ENCODE measurements around the gene ACOT7.

ACOT7 gene

DNA sequence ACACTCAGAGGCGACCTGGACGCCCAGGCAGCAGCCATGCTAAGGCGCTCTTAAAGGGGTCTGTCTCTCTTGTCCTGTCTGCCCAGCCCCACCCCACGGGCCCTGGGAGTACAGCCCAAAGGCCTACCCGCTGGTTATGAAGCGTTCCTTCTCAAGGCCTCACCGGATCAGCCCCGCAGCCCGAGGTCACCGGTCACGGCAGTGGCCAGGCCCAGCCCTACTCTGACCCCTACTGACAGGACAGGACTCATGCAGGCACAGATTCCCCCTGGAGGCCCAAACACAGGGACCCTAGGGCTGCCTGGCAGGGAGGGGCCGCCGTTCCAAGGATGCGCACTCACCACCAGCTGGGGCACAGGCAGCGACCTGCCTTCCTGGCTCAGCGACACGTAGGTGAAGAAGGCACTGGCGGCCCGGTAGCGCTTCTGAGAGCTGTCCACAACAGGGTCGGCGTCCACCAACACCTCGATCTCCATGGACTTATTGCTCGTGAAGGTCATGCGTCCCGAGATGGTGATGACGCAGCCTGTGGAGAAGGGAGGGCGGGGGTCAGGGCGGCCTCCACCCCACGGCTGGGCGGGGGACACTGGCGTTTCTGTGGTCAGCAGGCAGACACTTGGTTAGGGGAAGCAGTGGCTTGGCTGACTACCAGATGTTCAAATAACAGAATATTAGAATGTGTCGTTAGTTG is 112.7 kb downstream of the ACOT7 start:
- no peak for DNase-seq
- no peak overlapping the region for H3K4me3 Mint-ChIP-seq
- H3K27ac Mint-ChIP-seq, result no peak overlapping the region
- no peaks in the 10 kb centered on the region for H3K4me1 Mint-ChIP-seq (ENCODE audit: low read depth)
- no peaks in the 10 kb centered on the region for H3K9me3 Mint-ChIP-seq
- no peaks in the 10 kb centered on the region for H3K27me3 Mint-ChIP-seq
- H3K36me3 Mint-ChIP-seq (ENCODE audit: low read depth), result peaks cover 18% of the 10 kb centered on the region

DNA sequence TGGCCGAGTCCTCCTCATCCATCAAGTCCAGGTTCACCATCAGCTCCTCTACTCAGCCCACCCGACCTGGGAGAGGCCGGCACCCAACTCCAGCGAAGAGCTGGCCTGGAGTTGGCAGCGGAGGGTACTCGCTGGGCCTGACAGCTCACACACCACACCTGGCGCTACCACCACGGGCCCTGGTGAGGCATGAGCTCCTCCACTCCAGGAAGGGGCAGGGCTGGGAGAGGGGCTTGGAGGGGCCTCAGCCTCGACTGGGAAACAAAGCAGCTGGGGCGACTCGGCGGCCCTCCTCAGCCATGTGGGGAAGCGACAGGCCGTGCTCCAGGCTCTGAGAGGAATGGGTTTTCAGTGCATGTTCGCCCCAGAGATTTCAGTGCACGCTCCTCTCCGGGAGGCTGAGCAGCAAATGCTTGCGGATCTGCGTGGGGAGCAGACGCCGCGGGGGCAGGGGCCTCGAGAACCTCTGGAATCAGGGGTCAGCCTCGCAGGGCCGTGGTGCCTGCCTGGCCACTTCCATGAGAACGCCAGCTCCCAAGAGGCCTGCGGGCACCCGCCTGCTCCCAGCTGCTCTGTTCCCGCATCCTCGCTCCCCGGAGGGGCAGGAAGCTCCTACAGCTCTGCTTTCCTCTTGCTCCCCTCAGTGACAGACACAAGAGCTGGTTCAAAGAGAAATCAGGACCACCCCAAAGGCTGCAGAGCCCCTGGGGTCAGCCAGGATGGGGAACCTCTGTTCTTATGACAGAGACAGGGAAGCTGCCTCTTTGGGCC is 113.8 kb downstream of the ACOT7 start:
- Mint-ChIP-seq H3K4me3 (no peak overlapping the region), H3K4me1 (ENCODE audit: low read depth) (no peaks in the 10 kb centered on the region), H3K27me3 (no peaks in the 10 kb centered on the region), H3K36me3 (ENCODE audit: low read depth) (peaks cover 18% of the 10 kb centered on the region), H3K9me3 (no peaks in the 10 kb centered on the region), H3K27ac (no peak overlapping the region)
- no peak for DNase-seq

DNA sequence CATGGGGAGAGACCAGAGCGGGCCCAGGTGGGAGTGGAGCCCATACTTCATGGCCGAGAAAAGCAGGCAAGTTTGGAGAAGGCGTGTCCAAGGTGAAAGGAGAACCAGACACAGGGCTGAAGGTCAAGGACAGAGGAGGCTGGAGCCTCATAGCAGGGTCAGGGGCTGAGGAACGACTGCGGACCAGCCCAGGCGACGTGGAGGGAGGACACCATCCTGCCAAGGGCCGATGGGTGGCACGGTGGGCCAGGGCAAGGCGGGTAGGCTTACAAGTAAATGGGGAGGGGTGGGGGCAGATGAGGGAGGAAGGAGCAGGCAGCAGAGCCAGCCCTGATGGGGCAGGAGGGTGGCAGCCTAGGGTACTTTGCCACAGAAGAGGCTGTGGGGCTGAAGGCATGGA is 114.5 kb downstream of the ACOT7 start:
- H3K4me3 Mint-ChIP-seq, result no peak overlapping the region
- H3K4me1 Mint-ChIP-seq (ENCODE audit: low read depth), result no peaks in the 10 kb centered on the region
- H3K27me3 Mint-ChIP-seq, result no peaks in the 10 kb centered on the region
- no peak overlapping the region for H3K27ac Mint-ChIP-seq
- DNase-seq, result no peak
- peaks cover 18% of the 10 kb centered on the region for H3K36me3 Mint-ChIP-seq (ENCODE audit: low read depth)
- no peaks in the 10 kb centered on the region for H3K9me3 Mint-ChIP-seq

DNA sequence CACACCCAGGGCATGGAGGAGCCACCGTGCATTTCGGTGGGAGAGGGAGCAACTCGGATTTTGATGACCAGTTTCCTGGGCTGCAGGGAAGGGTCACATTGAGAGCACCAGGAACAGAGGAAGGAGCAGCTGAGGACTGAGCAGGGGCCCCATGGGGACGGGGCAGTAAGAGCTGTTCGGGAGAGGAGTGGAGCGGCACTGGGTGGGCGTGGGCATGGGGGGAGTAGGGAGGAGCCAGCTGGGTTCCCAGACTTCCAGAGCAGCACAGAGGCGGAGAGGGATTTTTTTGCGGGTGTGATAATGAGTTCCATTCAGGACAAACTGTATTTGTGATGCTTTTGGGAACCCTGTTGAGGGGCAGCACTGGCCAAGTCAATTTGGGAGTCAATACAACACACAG is 115.3 kb downstream of the ACOT7 start:
- Mint-ChIP-seq H3K27ac (no peak overlapping the region), H3K9me3 (no peaks in the 10 kb centered on the region), H3K4me1 (ENCODE audit: low read depth) (no peaks in the 10 kb centered on the region), H3K27me3 (no peaks in the 10 kb centered on the region), H3K36me3 (ENCODE audit: low read depth) (peaks cover 21% of the 10 kb centered on the region), H3K4me3 (no peak overlapping the region)
- DNase-seq, result no peak

DNA sequence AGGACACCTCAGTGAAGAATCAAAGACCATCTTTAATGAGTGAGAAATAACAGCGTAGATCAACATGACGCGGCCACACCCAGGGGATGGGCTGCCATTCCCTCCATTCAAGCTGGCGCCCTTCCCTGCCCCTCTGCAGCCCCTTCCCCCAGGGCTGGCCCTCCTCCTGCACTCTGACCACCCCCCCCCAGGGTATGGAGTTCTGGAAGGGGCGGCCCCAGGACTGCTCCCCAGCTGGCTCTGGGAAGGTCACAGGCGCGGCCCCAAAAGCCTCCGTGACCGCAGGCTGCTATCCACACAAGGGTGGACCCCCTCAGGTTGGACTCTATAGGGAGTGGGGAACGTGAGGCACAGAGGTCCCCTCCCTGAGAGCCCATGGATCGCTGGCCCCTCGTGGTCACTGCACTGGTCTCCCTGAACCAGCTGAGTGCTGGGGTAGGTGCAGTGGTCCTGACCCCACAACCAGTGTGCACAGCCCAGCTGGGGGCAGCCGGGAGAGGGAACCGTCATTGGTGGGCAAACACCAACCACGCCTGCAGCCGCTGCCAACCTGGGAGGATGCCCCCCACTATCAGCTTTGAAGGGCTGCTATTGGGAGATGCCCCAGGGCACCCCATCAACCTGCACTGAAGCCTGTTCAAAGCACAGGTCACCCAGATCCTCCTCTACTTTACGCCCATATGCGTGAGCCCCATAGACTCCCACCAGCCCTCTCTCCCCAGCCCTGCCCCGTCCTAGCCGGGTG is 116.6 kb downstream of the ACOT7 start:
- no peak for DNase-seq
- no peak overlapping the region for H3K4me3 Mint-ChIP-seq
- no peak overlapping the region for H3K27ac Mint-ChIP-seq
- H3K36me3 Mint-ChIP-seq (ENCODE audit: low read depth), result peaks cover 21% of the 10 kb centered on the region
- H3K9me3 Mint-ChIP-seq, result no peaks in the 10 kb centered on the region
- no peaks in the 10 kb centered on the region for H3K27me3 Mint-ChIP-seq
- no peaks in the 10 kb centered on the region for H3K4me1 Mint-ChIP-seq (ENCODE audit: low read depth)

DNA sequence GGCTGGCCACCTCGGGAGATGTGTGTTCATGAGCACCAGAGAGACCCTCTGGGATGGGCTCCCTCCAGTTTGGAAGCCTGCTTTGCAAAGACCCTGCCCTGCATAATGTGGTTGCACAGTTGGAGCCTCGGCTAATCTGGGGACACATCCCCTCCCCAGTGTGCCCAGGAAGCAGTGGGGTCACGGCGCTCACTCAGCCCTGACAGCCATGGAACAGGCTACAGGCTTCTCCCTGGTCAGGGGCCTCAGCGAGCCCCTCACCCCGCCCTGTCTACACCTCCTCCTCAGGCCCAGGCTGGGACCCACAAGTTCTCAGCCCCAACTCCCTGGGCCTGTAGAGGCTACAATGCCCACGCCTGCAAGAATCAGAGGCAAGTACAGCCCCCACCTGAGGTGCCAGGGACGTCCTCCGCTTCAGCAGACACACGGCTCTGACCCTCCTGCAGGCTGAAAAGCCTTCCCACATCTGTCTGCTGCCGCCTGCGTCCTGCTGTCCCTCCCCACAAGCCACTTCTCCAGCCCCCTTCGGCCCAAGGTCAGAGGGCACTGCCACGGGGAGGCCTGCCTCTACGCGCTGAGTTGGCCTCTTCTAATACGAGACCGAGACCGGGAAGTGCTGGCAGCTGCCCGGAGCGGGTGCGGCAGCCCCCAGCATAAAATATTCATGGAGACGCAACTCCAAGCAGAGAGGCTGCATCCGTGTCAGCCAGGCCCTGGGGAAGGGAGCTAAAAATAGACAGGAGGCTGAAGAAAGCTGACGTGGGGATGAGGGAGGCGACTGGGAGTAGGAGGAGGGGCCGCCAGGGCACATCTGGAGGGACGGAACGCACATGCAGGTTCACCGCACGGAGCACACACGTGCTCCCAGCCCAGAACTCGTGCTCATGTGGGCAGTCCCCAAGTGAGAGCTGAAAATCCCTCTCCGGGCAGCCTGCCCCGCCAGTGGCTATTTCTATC is 117.5 kb downstream of the ACOT7 start:
- Mint-ChIP-seq H3K27ac (no peak overlapping the region), H3K36me3 (ENCODE audit: low read depth) (peaks cover 21% of the 10 kb centered on the region), H3K4me1 (ENCODE audit: low read depth) (no peaks in the 10 kb centered on the region), H3K9me3 (no peaks in the 10 kb centered on the region), H3K4me3 (no peak overlapping the region), H3K27me3 (no peaks in the 10 kb centered on the region)
- no peak for DNase-seq

DNA sequence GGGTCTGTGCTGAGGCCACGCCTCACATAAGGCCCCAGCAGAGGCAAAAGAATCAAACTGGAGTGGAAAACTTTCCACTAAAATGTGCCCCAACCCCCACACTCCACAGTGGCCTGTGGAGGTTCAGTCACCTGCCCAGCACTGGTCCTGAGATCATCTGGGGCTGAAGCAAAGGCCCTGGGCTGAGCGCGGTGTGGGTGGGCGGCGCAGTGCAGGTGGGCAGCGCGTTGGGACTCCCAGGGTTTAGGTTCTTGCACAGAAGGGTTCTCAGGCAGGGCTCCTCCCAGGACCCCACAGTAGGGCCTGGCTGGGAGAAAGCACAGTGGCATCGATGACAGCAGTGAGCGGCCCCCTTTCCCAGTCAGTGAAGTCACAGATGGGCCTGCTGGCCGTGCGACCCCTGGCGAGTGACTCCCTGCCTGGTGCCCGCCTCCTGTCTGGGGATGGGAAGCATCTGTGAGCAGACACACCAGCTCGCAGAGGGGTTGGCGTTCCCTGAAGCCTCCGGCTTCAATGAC is 118.9 kb downstream of the ACOT7 start:
- H3K27me3 Mint-ChIP-seq, result no peaks in the 10 kb centered on the region

DNA sequence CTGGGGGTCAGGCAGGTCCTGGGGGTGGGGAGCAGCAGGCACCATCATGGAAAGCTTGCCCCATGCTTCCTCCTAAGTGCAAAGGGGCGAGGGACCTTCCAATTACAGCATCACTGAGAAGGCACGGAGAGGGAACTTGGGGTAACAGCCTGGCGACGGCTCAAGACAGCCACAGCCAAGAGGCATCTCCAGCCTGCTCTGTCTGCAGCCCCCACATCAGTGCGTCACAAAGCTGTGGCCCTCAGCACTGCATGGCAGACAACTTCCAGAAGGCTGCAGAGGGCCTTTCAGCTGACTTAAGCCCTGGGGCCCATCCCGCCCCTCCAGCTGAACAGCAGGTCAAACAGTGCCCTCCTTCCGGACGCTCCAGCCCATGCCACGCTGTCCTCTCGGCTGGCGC is 119.5 kb downstream of the ACOT7 start:
- H3K27me3 Mint-ChIP-seq, result no peaks in the 10 kb centered on the region
- H3K4me1 Mint-ChIP-seq (ENCODE audit: low read depth), result no peaks in the 10 kb centered on the region
- H3K36me3 Mint-ChIP-seq (ENCODE audit: low read depth), result peaks cover 13% of the 10 kb centered on the region
- no peak for DNase-seq
- H3K4me3 Mint-ChIP-seq, result no peak overlapping the region
- no peaks in the 10 kb centered on the region for H3K9me3 Mint-ChIP-seq
- H3K27ac Mint-ChIP-seq, result no peak overlapping the region

More for the DNA sequence above, 118.9 kb downstream of the ACOT7 start:
- DNase-seq, result no peak
- Mint-ChIP-seq H3K27ac (no peak overlapping the region), H3K4me3 (no peak overlapping the region), H3K9me3 (no peaks in the 10 kb centered on the region), H3K4me1 (ENCODE audit: low read depth) (no peaks in the 10 kb centered on the region), H3K36me3 (ENCODE audit: low read depth) (peaks cover 17% of the 10 kb centered on the region)

DNA sequence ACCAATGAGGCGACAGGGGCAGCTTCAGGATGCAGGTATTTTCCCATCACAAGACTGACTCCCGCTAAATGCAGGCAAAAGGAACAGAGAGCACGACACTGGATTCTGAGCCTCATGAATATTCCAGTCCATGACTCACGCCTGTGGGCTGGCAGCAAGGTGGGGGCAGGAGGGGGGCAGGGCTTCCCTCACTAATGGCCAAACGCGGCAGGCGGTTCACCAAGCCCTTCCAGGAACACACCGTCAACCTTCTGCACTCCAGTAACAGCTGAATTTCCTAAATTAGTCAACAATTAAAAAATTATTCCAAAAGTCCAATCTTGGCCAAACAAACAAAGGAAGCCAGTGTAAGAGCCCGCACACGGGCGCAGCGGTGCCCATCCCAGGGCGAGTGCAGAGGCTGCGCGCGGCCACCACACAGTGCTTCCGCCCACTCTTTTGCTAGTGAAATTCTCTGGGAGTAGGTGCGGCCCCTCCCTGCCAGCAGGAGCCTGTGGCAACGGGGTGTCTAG is 120.1 kb downstream of the ACOT7 start:
- DNase-seq, result no peak
- Mint-ChIP-seq H3K36me3 (ENCODE audit: low read depth) (peaks cover 7% of the 10 kb centered on the region), H3K27ac (no peak overlapping the region), H3K9me3 (no peaks in the 10 kb centered on the region), H3K4me3 (no peak overlapping the region), H3K4me1 (ENCODE audit: low read depth) (no peaks in the 10 kb centered on the region), H3K27me3 (no peaks in the 10 kb centered on the region)

DNA sequence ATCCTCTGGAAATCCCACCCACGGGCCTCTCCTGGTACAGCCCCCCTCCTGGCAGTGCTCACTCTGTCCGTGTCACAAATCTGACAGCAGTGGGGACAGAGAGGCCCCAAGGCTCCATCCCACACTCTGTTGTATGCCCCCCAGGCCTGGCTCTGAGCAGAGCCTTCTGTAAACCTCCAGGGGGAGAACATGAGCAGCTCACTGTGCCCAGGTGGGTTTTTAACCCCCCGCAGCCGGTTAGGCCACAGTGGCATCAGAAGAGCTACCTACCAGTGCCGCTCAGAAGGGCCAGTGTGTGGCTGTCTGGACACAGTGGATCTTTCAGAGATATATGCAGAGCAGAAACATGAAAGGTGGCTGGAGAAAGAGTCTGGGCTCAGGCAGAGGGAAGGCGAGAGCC is 120.7 kb downstream of the ACOT7 start:
- no peaks in the 10 kb centered on the region for H3K27me3 Mint-ChIP-seq
- no peaks in the 10 kb centered on the region for H3K9me3 Mint-ChIP-seq
- H3K4me1 Mint-ChIP-seq (ENCODE audit: low read depth), result no peaks in the 10 kb centered on the region
- H3K36me3 Mint-ChIP-seq (ENCODE audit: low read depth), result peaks cover 3% of the 10 kb centered on the region
- H3K27ac Mint-ChIP-seq, result no peak overlapping the region
- no peak overlapping the region for H3K4me3 Mint-ChIP-seq
- DNase-seq, result no peak

DNA sequence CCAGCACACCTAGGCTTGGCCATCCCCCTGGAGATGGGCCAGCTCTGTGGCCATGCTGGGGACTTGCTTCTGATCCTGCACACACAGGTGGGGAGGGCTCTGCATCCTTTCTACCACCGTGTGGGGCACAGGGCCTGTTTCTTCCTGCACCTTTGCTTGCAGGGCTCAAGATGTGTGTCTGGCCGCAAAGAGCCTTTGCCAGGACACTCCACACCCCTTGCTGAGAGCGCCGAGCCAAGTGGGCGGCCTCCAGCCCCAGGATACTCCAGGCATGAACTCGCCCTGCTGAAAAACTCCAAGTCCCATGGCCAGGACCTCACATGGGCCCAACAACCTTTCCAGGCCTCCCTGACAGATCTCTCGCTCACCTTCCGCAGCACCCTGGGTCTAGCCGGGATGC is 121.1 kb downstream of the ACOT7 start:
- DNase-seq, result no peak
- Mint-ChIP-seq H3K9me3 (no peaks in the 10 kb centered on the region), H3K36me3 (ENCODE audit: low read depth) (peaks cover 3% of the 10 kb centered on the region), H3K27me3 (no peaks in the 10 kb centered on the region), H3K4me1 (ENCODE audit: low read depth) (no peaks in the 10 kb centered on the region), H3K27ac (no peak overlapping the region), H3K4me3 (no peak overlapping the region)

DNA sequence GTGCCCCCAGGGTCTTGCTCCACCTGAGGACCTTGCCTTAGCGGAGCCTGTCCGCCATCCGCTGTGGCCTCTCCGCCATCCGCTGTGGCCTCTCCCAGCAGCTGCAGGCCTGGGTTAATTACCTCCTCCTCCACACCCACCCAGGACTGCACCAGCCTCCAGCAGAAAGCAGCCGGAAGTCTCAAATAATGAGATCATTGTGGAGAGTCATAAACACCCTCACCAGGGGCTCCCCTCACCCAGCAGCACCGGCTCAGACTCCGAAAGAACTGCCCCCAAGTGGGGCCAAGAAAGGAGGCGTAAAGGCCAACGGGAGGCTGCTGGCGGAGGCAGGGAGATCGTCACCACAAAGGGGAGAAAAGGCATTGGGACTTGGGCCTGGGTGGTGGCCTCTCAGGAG is 122.0 kb downstream of the ACOT7 start:
- H3K4me3 Mint-ChIP-seq, result no peak overlapping the region
- H3K9me3 Mint-ChIP-seq, result no peaks in the 10 kb centered on the region
- peaks cover 3% of the 10 kb centered on the region for H3K36me3 Mint-ChIP-seq (ENCODE audit: low read depth)
- H3K4me1 Mint-ChIP-seq (ENCODE audit: low read depth), result no peaks in the 10 kb centered on the region
- H3K27ac Mint-ChIP-seq, result no peak overlapping the region
- H3K27me3 Mint-ChIP-seq, result no peaks in the 10 kb centered on the region
- DNase-seq, result no peak

DNA sequence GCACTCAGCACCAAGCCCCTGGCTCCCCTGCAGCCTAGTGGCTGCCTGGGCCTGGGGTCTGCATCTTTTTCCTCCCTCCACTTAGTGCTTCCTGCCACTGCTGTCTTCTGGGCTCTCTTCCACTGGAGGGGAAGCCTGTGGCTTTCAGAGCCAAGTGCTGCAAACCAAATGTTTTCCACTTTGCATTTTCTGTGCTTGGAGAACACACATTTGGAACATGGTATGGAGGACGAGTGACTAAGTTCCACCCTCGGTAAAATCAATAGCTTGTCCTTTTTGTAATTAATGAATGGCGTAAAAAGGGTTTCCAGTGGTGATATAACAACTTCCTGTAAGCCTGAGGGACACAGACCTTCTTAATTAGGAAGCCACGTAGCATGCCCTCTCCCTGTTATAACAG is 122.6 kb downstream of the ACOT7 start:
- Mint-ChIP-seq H3K27me3 (no peaks in the 10 kb centered on the region), H3K36me3 (ENCODE audit: low read depth) (peaks cover 3% of the 10 kb centered on the region), H3K4me1 (ENCODE audit: low read depth) (no peaks in the 10 kb centered on the region), H3K27ac (no peak overlapping the region), H3K4me3 (no peak overlapping the region), H3K9me3 (no peaks in the 10 kb centered on the region)
- no peak for DNase-seq

DNA sequence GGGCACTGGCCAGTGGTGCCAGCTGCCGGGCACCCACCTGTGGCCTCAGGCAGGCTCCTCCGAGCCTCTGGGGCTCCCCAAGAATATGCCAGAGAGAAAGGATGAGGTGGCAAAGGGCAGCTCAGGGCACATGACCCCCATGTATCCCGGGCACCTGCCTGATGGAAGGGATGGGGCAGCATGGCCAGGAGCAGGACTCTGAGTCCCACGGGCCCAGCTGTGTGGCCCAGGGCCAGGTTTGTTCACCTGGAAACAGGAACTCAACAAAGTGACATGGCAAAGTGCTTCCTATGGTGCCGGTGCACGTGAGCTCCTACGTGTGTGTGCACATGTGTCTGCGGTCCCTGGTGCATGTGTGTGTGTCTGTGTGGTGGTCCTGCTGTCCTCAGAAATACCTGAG is 123.2 kb downstream of the ACOT7 start:
- DNase-seq, result no peak
- H3K36me3 Mint-ChIP-seq (ENCODE audit: low read depth), result peaks cover 3% of the 10 kb centered on the region
- H3K9me3 Mint-ChIP-seq, result no peaks in the 10 kb centered on the region
- H3K4me3 Mint-ChIP-seq, result no peak overlapping the region
- H3K27me3 Mint-ChIP-seq, result no peaks in the 10 kb centered on the region
- H3K4me1 Mint-ChIP-seq (ENCODE audit: low read depth), result no peaks in the 10 kb centered on the region
- no peak overlapping the region for H3K27ac Mint-ChIP-seq

Data from activated T-cell treated with anti-CD3 and anti-CD28 coated beads, Interleukin-2, amount 50 U/mL, for 24 hours (primary cell).